Nephron progenitor cell (in vitro differentiated cells): ENCODE results near the gene OSBPL8.
A peak's percentile ranks its signal among the peaks of the same experiment; 100 is the strongest.

Experiments used
- DNase-seq: peaks from one replicate; pipeline ENCODE4 v3.0.0; 2021
- H3K27ac Mint-ChIP-seq: 2 replicates; pipeline ENCODE4 v1.8.0; 2021; ENCODE audit warnings: mild to moderate bottlenecking, moderate library complexity, mixed read lengths
- H3K27me3 Mint-ChIP-seq: 2 replicates; pipeline ENCODE4 v1.8.0; 2021; ENCODE audit warnings: mild to moderate bottlenecking, low read depth, mixed read lengths; ENCODE audit not compliant: poor library complexity
- H3K36me3 Mint-ChIP-seq: 2 replicates; pipeline ENCODE4 v1.8.0; 2021; ENCODE audit warnings: low read depth, mixed read lengths
- H3K4me1 Mint-ChIP-seq: 2 replicates; pipeline ENCODE4 v1.8.0; 2021; ENCODE audit warnings: mixed read lengths
- H3K4me3 Mint-ChIP-seq: 2 replicates; pipeline ENCODE4 v1.8.0; 2021; ENCODE audit warnings: mild to moderate bottlenecking, moderate library complexity, mixed read lengths
- H3K9me3 Mint-ChIP-seq: 2 replicates; pipeline ENCODE4 v1.8.0; 2021; ENCODE audit warnings: mild to moderate bottlenecking, moderate library complexity, mixed read lengths
- TF ChIP-seq, protein P1 (sequence below): fragments of 200-600 bp; sonication (generic); IDR thresholded peaks from 2 replicates; pipeline ENCODE4 v1.5.0; 2021; ENCODE audit warnings: antibody characterized with exemption

The OSBPL8 gene

DNA sequence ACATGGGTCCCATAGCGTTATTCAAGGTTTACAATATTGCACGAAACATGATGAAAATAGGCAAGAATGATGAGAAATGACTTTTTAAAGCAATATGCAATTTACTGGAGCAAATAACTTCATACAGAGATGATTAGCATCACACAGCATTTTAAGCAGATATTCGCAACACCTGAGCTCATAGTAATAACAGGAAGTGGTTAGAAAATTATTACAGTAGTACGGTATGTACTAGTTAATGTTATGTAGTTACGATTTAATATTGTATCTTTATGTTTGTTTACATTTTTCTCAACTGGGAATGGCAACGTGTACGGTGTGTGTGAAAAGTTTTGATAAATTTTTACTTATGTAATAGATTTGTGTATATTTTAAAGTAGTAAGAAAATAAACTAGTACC, 102.6 kb downstream of the OSBPL8 start:
- TF ChIP-seq, protein P1, sequence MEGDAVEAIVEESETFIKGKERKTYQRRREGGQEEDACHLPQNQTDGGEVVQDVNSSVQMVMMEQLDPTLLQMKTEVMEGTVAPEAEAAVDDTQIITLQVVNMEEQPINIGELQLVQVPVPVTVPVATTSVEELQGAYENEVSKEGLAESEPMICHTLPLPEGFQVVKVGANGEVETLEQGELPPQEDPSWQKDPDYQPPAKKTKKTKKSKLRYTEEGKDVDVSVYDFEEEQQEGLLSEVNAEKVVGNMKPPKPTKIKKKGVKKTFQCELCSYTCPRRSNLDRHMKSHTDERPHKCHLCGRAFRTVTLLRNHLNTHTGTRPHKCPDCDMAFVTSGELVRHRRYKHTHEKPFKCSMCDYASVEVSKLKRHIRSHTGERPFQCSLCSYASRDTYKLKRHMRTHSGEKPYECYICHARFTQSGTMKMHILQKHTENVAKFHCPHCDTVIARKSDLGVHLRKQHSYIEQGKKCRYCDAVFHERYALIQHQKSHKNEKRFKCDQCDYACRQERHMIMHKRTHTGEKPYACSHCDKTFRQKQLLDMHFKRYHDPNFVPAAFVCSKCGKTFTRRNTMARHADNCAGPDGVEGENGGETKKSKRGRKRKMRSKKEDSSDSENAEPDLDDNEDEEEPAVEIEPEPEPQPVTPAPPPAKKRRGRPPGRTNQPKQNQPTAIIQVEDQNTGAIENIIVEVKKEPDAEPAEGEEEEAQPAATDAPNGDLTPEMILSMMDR = no peak
- Mint-ChIP-seq H3K4me1 (peaks cover 16% of the 10 kb centered on the region), H3K36me3 (peaks cover 15% of the 10 kb centered on the region), H3K27ac (no peak overlapping the region), H3K27me3 (no peaks in the 10 kb centered on the region), H3K9me3 (no peaks in the 10 kb centered on the region), H3K4me3 (no peak overlapping the region)
- no peak for DNase-seq

DNA sequence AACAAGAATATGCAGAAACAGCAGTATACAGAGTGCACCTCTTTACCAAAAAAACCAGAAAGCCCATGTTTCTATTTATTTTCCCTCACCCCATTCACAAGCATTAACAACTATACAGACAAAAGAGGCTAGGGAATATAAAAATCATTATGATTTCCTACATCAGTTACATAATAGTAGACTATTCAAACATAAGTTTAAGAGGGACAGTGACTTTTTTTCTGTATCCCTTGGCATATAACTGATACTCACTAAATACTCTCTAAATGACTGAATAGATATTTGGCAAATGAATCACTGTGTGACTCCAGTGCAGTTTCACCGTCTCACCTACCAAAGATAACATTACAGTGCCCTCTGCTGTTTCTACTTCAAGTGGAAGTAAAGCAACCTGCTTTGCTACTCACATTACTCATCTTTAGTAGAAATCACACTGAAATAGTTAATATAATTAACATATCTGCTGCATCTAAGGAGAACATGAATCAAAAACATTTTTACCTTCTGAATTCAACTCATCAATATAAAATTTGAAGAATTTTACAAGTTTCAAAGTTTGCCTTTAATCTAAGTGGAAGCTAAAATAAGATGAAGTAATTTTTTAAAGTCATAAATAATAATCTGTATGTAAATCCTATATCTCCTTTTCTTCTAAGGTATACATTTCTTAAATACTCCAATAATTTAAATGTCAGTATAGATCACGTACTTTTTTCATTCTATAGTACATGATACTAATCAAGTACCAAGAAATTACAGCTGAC, 103.8 kb downstream of the OSBPL8 start:
- H3K4me1 Mint-ChIP-seq = peaks cover 8% of the 10 kb centered on the region
- no peaks in the 10 kb centered on the region for H3K27me3 Mint-ChIP-seq
- no peak overlapping the region for H3K4me3 Mint-ChIP-seq
- H3K9me3 Mint-ChIP-seq = no peaks in the 10 kb centered on the region
- DNase-seq = no peak
- no peak overlapping the region for H3K27ac Mint-ChIP-seq
- H3K36me3 Mint-ChIP-seq = peaks cover 27% of the 10 kb centered on the region
- TF ChIP-seq, protein P1 = peak; percentile 40

DNA sequence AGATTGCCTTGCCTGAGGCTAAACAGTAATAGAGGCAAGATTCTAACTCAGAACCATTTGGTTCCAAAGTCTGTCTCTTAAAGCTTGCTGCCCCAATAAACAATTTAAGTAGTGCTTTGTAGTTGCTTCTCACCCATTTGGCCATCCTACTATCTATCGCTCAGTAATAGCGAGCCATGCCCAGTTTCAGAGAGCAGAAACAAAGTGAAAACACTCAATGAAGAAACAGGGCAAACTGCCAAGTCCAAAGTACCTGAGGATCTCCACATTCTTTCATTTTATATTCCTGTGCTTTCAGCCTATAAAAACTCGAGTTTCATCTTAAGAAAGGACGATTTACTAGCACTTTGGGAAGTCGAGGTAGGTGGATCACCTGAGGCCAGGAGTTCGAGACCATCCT, 108.0 kb downstream of the OSBPL8 start:
- Mint-ChIP-seq H3K4me1 (no peaks in the 10 kb centered on the region), H3K27me3 (no peaks in the 10 kb centered on the region), H3K9me3 (peaks cover 5% of the 10 kb centered on the region), H3K4me3 (no peak overlapping the region), H3K27ac (no peak overlapping the region), H3K36me3 (peaks cover 68% of the 10 kb centered on the region)
- no peak for DNase-seq
- TF ChIP-seq, protein P1 = no peak

DNA sequence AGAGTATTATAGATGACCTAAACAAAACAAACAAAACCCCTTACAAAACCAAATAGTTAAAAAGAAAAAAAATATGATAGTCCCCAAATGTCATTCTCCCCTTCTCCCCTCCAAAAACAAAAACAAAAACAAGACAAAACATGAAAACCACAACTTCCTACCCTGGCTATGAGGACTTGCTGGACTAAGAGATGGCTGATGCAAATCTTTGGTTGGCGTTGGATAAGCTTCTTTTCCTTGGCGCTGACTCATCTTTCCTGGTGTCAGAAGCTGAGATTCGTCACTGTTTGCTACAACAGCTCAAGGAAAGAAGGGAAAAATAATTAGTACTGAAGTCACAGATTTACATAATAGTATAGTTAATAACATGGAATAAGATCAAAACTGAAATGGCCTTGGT, 108.9 kb downstream of the OSBPL8 start:
- H3K4me3 Mint-ChIP-seq = no peak overlapping the region
- no peak for DNase-seq
- no peaks in the 10 kb centered on the region for H3K4me1 Mint-ChIP-seq
- no peak overlapping the region for H3K27ac Mint-ChIP-seq
- no peaks in the 10 kb centered on the region for H3K27me3 Mint-ChIP-seq
- H3K36me3 Mint-ChIP-seq = peaks cover 68% of the 10 kb centered on the region
- TF ChIP-seq, protein P1 = no peak
- H3K9me3 Mint-ChIP-seq = peaks cover 5% of the 10 kb centered on the region

DNA sequence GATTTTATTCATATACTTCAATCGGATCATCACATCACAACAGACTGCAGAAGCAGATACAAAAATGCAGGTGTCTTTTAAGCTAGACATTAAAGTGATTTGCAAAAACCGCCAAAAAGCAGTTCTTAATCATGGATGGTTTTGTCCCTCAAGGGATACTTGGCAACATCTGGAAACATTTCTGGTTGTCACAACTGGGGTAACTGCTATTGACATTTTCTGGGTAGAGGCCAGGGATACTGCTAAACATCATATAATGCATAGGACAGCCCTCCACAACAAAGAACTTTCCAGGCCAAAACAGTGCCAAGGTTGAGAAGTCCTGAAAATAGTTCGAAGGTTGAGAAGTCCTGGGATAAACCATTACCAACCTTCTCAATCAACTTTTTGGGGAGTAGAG, 109.6 kb downstream of the OSBPL8 start:
- Mint-ChIP-seq H3K36me3 (peaks cover 68% of the 10 kb centered on the region), H3K27ac (no peak overlapping the region), H3K27me3 (no peaks in the 10 kb centered on the region), H3K4me3 (no peak overlapping the region), H3K9me3 (peaks cover 5% of the 10 kb centered on the region), H3K4me1 (no peaks in the 10 kb centered on the region)
- no peak for DNase-seq
- TF ChIP-seq, protein P1 = no peak

DNA sequence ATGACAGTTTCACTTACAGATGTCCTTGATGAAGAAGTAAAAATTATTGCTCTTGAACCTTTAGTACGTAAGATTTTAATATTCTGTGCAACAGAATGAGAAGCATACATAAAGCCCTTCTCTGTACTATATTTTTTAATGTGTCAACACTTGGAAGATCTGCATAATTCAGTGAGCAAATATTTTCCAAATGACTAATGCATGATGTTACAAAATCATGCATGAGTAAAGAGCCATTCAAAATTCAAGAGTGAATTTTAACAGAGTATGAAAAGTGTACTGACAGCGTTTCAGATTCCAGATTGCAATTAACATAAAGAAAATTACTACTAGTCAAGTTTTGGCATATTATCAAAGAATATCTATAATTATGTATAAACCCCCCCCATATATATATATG, 110.0 kb downstream of the OSBPL8 start:
- H3K27me3 Mint-ChIP-seq = no peaks in the 10 kb centered on the region
- no peaks in the 10 kb centered on the region for H3K4me1 Mint-ChIP-seq
- no peak overlapping the region for H3K4me3 Mint-ChIP-seq
- no peak for DNase-seq
- TF ChIP-seq, protein P1 = no peak
- peaks cover 5% of the 10 kb centered on the region for H3K9me3 Mint-ChIP-seq
- no peak overlapping the region for H3K27ac Mint-ChIP-seq
- H3K36me3 Mint-ChIP-seq = peaks cover 68% of the 10 kb centered on the region
